Activated B cell treated with CpG ODN at 0.5 μM for 24 hours (primary cell): ENCODE measurements around the gene PDGFRA. TPM values are rescaled to one million over a fixed set of nuclear protein-coding genes. Genes with fewer than 3 reads are reported as not detected.

ENCODE experiments used
- ATAC-seq: fragments of 200-7000 bp; cut with Tn5 transposase; one replicate; pipeline ENCODE4 v1.10.0; 2021; ENCODE audit warnings: low read depth, mild to moderate bottlenecking, moderate library complexity
- CTCF ChIA-PET: fragments of 350-600 bp; sonication (Branson Sonifier 250); formaldehyde crosslinking; loops from one replicate; lab custom pipeline; 2021; ENCODE audit warnings: antibody characterized with exemption; lab: Charles Lee
- POLR2A ChIA-PET: fragments of 350-600 bp; sonication (Branson Sonifier 250); formaldehyde crosslinking; loops from one replicate; lab custom pipeline; 2021; ENCODE audit warnings: antibody characterized with exemption; lab: Charles Lee
- DNase-seq: peaks from one replicate; pipeline ENCODE4 v3.0.0; 2022
- H3K27ac Mint-ChIP-seq: one replicate; pipeline ENCODE4 v1.8.0; 2020; ENCODE audit warnings: mixed read lengths
- H3K27me3 Mint-ChIP-seq: one replicate; pipeline ENCODE4 v1.8.0; 2021; ENCODE audit warnings: mixed read lengths
- H3K36me3 Mint-ChIP-seq: one replicate; pipeline ENCODE4 v1.8.0; 2021; ENCODE audit warnings: low read depth, mixed read lengths
- H3K4me1 Mint-ChIP-seq: one replicate; pipeline ENCODE4 v1.8.0; 2021; ENCODE audit warnings: mixed read lengths
- H3K4me3 Mint-ChIP-seq: one replicate; pipeline ENCODE4 v1.8.0; 2020; ENCODE audit warnings: mild to moderate bottlenecking, mixed read lengths
- H3K9me3 Mint-ChIP-seq: one replicate; pipeline ENCODE4 v1.8.0; 2020; ENCODE audit warnings: mixed read lengths
- intact Hi-C: fragments of 100-400 bp; cut with micrococcal nuclease; formaldehyde crosslinking; loops from one replicate; pipeline ENCODE4 v1.15.1; 2024
- total RNA-seq: library from RNA; stranded (reverse); gene quantifications from 2 replicates; pipeline ENCODE4 v1.2.3, GENCODE V29; 2022
- TF ChIP-seq, protein P1 (sequence below): fragments of 200-600 bp; IDR thresholded peaks from one replicate; pipeline ENCODE4 v1.8.0; 2022; ENCODE audit warnings: antibody characterized with exemption, mild to moderate bottlenecking

PDGFRA gene
- total RNA-seq, 1 donor from 2014 or later = not detected

DNA sequence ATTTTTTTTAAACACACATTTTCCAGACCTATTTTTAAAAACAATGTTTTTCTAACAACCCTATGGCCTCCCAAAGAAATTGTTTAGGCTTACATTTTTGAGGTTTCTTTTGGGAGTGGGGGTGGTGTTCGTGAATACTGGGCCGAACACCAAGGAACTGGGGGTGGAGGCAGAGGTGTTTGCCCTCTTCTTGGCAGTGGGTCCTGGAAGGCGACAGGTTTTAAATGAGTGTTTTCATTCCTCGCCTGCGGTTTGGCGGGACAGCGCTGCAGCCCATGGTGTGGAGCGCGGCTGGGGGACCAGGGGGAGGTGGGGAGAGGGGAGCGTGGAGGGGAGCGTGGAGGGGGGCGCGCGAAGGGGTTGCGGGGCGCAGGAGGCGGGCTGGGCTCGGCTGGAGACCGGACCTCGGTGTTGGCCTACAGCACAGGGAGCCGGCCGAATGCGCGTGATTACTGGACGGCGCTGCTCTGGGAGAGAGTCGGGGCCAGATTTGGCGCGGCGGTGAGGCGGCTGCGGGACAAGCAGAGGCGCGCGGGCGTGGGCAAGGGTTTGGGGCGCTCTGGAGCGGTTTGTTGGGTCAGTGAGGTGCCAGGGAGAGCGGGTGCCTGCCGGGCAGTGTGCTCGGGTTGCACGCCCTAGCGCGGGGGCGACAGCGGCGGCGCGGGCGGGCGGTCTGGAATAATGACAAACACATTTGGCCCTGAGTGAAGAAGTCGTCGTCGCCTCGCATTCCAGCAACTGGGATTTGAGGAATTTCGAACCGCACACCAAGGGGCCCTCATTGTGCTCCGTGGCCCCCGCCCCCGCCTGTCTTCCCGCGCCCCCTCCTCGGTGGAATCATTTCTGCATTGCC, 764 bp downstream of the PDGFRA start:
- H3K9me3 Mint-ChIP-seq = no peaks in the 10 kb centered on the region
- H3K36me3 Mint-ChIP-seq = no peaks in the 10 kb centered on the region
- H3K4me3 Mint-ChIP-seq = no peak overlapping the region
- DNase-seq (no peak), ATAC-seq (no peak)
- POLR2A ChIA-PET = no interaction called here
- CTCF ChIA-PET = interaction anchor here (0.7 kb wide), 1 partner anchor 17 kb away, joined by 3 read pairs; no protein-coding TSS in a partner anchor
- no peak overlapping the region for H3K27ac Mint-ChIP-seq
- peaks cover 63% of the 10 kb centered on the region for H3K27me3 Mint-ChIP-seq
- intact Hi-C loops = loop anchor here (5.0 kb wide), 3 partner anchors 428 to 1213 kb away; partner anchors contain the start of gene FIP1L1
- H3K4me1 Mint-ChIP-seq = peaks cover 61% of the 10 kb centered on the region
- TF ChIP-seq, protein P1, sequence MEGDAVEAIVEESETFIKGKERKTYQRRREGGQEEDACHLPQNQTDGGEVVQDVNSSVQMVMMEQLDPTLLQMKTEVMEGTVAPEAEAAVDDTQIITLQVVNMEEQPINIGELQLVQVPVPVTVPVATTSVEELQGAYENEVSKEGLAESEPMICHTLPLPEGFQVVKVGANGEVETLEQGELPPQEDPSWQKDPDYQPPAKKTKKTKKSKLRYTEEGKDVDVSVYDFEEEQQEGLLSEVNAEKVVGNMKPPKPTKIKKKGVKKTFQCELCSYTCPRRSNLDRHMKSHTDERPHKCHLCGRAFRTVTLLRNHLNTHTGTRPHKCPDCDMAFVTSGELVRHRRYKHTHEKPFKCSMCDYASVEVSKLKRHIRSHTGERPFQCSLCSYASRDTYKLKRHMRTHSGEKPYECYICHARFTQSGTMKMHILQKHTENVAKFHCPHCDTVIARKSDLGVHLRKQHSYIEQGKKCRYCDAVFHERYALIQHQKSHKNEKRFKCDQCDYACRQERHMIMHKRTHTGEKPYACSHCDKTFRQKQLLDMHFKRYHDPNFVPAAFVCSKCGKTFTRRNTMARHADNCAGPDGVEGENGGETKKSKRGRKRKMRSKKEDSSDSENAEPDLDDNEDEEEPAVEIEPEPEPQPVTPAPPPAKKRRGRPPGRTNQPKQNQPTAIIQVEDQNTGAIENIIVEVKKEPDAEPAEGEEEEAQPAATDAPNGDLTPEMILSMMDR = no peak

DNA sequence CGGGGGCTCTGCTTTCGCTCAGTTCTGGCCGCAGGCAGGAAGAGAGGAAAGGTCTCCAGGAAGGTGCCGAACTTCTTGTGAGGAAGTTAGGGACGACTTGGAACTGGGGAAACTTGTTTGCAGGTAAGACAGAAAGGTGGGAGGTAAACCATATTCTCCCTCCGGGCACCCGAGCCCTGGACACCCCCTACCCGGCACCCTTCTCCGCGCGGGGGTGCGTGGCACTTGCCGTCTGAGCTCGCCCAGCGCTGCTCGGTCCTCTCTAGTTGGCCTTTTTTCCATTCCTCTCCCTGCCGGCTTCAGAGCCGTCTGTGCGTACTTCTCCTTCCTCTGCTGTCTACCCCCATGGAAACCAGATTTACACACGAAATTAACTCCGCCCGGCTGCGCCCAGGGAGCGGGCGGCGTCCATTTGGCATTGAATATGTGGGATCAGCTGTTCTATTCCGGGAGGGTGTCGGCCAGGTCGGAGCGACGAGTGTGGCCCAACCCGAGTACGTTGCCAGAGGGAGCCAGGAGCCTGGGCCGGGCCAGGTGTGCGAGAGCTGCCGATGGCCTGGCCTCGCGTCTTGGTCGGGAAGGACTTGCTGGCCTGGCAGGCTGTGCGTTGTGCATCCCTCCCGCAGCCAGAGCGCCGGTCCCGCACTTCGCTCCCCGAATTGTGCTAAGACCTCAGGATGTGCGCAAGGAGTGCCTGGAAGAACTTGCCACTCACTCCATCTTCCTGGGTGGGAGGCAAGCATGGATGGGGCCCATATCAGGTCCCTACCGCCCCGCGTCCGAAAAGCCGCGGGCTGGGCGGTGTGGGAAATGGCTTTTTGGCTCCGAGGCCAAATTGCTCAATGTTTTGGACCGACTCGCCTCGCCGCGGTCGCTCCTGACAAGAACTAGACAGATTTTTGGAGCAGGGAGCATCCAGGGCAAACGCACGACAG, 1.7 kb downstream of the PDGFRA start:
- H3K4me1 Mint-ChIP-seq = peaks cover 55% of the 10 kb centered on the region
- H3K4me3 Mint-ChIP-seq = peak overlapping the region; percentile 19
- peaks cover 58% of the 10 kb centered on the region for H3K27me3 Mint-ChIP-seq
- CTCF ChIA-PET = no interaction called here
- POLR2A ChIA-PET = no interaction called here
- H3K9me3 Mint-ChIP-seq = no peaks in the 10 kb centered on the region
- no peak for DNase-seq
- ATAC-seq = no peak
- TF ChIP-seq, protein P1 = no peak
- no peak overlapping the region for H3K27ac Mint-ChIP-seq
- intact Hi-C loops = loop anchor here (5.0 kb wide), 3 partner anchors 428 to 1213 kb away; partner anchors contain the start of gene FIP1L1
- no peaks in the 10 kb centered on the region for H3K36me3 Mint-ChIP-seq

DNA sequence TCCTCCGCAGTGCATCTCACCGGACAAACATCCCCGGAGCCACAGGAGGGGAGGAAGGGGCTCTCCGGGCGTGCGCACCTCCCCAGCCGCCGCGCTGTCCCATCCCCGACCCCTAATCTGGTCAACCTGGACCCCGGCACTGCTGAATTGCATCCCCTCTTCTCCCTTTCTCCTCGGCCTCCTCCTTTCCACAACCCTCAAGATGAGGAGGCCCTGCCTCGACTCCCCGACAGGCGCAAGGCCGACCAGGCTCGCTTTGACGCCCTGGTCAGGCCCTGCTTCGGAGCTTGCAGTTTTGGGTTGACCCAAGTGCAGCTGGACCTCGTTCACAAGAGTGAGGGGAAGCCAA, 2.3 kb downstream of the PDGFRA start:
- no peaks in the 10 kb centered on the region for H3K9me3 Mint-ChIP-seq
- H3K27me3 Mint-ChIP-seq = peaks cover 57% of the 10 kb centered on the region
- H3K27ac Mint-ChIP-seq = no peak overlapping the region
- ATAC-seq (no peak), DNase-seq (no peak)
- TF ChIP-seq, protein P1 = no peak
- ChIA-PET CTCF (interaction anchor here (3.9 kb wide), 1 partner anchor 323 kb away, joined by 60 read pairs; no protein-coding TSS in a partner anchor), POLR2A (no interaction called here)
- H3K36me3 Mint-ChIP-seq = no peaks in the 10 kb centered on the region
- no peak overlapping the region for H3K4me3 Mint-ChIP-seq
- intact Hi-C loops = loop anchor here (5.0 kb wide), 3 partner anchors 429 to 1214 kb away; partner anchors contain the start of gene FIP1L1
- H3K4me1 Mint-ChIP-seq = peaks cover 49% of the 10 kb centered on the region

DNA sequence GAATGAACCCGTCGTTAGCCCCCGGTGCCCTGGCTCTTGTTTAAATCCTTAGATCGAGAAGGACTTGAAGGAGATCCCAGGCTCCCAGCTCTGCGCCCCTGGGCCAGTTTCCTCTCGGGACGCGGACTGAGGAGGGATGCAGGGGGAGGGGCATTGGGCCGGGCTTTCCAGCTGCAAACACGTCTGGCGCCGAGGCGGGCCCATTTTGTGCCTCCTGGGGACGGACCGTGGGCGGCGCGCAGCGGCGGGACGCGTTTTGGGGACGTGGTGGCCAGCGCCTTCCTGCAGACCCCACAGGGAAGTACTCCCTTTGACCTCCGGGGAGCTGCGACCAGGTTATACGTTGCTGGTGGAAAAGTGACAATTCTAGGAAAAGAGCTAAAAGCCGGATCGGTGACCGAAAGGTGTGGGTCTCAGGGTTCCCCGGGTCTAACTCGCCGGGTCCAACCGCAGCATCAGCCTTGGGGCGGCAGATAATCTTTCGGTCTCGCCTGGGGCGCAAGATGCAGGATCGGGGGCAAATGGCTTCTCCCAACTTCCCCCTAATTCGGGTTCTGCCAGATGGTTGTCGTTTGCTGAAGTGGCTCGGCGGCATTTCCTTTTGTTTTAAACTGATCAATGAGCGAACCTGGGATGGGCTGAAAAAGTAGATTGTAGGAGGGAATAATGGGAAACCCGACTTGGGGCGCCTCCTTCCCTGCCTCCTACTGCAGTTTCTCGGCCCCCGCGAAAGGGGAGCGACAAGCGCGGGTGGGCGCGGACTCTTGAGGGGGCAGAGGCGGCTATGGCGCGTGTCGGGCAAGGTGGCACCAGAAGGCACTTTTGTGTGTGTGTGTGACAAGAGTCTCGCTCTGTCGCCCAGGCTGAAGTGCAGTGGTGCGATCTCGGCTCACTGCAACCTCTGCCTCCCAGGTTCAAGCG, 2.9 kb downstream of the PDGFRA start:
- Mint-ChIP-seq H3K27ac (no peak overlapping the region), H3K4me3 (peak overlapping the region; percentile 82), H3K36me3 (no peaks in the 10 kb centered on the region), H3K27me3 (peaks cover 57% of the 10 kb centered on the region), H3K4me1 (peaks cover 42% of the 10 kb centered on the region), H3K9me3 (no peaks in the 10 kb centered on the region)
- TF ChIP-seq, protein P1 = no peak
- CTCF ChIA-PET = interaction anchor here (0.8 to 3.9 kb wide), 8 partner anchors 19 to 1247 kb away, joined by 3 to 60 read pairs (median 8); partner anchors contain the start of gene GSX2
- no peak for DNase-seq
- ATAC-seq = no peak
- POLR2A ChIA-PET = interaction anchor here (0.6 to 0.7 kb wide), 2 partner anchors 136 to 773 kb away, joined by 3 to 6 read pairs; no protein-coding TSS in a partner anchor
- intact Hi-C loops = loop anchor here (2.0 to 5.0 kb wide), 5 partner anchors 139 to 1687 kb away; partner anchors contain the start of gene FIP1L1
